Cardiac septum (tissue), 1 donor: Measurements from ENCODE around the gene FAM83G. TPM values are rescaled to one million over a fixed set of nuclear protein-coding genes. Genes with fewer than 3 reads are reported as not detected.

Experiments used
- DNase-seq: peaks from one replicate; pipeline ENCODE4 v3.0.0-alpha.2; 2020; ENCODE audit warnings: low spot score
- intact Hi-C: fragments of 100-400 bp; cut with DNase I; formaldehyde crosslinking; loops from one replicate; pipeline ENCODE4 v1.14.0; 2022
- total RNA-seq: library from RNA; stranded (reverse); fragmentation: NEBNext Ultra II Directional; extraction: Animal tissue kit (Norgen Biotek cat#: 25700); gene quantifications from one replicate; pipeline ENCODE4 v1.2.1, GENCODE V29; 2021
- donor health status: DM: no; HTN: no; CAD: no.

The FAM83G gene
- total RNA-seq, 1 donor from 2014 or later: 2.5 TPM

DNA sequence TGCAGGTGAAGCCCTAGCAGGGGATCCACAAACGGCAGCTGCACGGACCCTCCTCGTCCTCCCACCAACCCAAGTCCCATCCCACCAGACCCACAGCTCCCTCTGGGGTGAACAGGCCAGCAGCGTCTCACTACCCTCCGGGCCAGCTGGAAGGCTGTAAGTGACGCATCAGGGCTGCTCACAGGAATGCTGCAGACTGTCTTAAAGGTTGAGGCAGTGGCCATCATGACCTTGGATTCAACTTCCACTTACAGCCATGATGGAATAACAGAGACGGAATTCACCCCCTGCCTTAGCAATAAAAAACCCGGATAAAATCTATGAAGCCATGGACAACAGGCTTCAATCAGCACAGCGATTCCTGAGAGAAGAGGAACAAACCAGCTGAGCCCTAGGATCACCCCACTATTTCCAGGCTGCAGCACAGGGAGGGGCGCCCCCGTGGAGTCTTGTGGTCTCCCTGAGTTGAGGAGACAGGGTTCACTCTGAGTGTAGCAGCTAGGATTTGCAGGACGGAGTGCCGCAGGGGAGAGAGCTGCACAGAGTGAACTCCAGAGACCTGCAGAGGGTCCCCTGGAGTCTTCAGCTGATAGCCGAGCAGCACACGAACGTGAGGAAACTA lies 10.5 kb downstream of the FAM83G start:
- intact Hi-C loops: no loop called here
- DNase-seq: no peak

DNA sequence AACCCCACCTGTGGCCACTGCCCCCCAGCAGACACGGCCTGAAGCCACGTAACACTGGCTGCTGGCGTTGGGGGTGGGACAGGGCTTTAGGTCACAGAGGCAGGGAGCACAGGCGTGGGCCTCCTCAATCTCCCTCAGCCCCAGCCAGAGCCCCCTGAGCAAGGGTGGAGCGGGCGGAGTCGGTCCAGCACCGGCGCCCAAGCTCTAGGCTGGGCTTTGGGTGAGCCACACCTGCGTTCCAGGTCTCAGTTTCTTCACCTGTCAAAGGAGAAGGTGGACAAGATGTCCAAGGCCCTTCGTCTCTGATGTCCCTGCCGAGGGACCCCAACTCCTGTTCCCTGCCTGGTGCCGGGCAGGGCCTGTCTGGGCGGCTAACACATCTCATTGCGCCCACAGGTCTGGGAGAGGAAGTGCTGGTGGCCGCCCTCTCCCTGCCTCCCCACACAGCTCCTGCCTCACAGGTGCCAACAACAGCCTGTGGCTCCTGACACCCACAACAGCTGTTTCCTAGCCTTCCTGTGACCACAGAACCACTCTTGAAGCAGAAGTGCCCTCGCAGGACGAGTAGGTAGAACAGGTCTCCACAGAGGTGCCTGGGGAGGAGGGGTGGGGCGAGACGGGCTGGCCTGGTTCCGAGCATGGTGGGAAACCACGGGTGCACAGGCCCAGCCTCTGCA lies 12.0 kb downstream of the FAM83G start:
- intact Hi-C loops: no loop called here

DNA sequence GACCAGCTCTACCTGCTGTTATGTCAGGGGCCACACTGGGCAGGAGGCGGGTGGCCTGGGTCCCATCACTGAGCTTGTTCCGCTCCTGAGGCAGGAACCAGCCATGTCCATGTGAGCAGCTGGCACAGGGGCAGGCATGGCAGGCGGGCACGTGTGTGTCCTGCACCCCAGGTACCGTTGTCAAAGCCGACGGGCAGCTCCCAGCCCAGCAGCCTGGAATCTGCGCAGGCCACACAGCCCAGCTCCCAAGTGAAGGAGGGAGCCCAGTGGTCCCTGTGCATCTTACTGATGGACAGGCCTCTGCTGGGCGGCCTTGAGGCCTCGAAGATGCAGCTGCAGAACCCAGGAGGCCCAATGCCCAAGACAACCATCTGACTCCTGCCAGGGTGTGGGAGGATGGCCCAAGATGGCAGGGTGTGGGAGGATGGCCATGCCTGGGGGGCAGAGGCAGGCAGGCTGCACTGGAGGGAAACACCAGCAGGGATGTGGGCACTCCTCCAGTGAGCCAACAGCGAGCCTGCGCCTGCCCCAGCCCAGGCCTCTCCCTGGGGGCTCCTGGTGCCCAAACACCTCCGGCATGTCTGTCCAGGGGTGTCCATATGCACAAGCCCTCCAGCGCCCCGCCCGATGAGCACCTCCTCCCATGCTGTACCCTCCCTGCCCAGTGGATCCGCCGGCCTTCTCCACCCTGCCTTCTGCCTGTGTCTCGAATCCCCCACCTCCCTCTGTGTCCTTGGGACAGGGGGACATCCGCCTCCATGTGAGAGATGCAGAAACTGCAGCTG lies 12.8 kb downstream of the FAM83G start:
- no peak for DNase-seq
- intact Hi-C loops: no loop called here

More for the DNA sequence above, 12.0 kb downstream of the FAM83G start:
- no peak for DNase-seq

GRCh38 chr17:18990331-18990730 lies 14.2 kb downstream of the FAM83G start:
- DNase-seq: no peak
- intact Hi-C loops: no loop called here

DNA sequence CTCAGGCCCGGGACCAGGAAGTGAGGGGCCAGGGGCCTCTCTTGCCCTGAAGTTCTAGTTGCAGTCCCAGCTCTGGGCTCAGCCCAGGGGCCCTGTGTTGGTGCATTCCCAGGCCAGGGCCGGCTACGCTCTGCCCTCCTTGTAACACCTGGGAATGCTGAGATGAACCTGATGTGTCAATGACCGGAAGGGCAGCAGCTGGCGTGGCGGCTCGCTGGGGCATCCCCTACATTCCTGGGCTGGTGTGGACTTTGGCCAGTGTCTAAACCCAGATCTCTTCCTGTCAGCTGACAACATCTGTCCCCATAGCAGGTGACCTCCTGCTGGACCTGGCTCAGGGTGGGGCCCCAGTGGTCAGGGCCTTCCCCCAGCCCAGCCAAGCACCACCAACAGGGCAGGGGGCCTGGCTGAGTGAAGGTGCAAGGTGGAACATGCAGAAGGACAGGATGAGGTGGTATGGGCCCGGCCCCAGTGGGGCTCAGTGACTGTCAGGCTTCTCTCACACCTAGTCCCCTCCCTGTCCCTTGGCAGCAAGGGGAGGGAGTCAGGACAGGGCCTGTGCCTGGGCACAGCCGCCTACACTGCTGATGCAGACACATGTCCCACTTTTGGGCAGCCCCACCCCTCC lies 15.9 kb downstream of the FAM83G start:
- no peak for DNase-seq
- intact Hi-C loops: no loop called here

- intact Hi-C loops: no loop called here
- no peak for DNase-seq
Measured at GRCh38 chr17:18987862-18988545, 16.6 kb downstream of the FAM83G start.

DNA sequence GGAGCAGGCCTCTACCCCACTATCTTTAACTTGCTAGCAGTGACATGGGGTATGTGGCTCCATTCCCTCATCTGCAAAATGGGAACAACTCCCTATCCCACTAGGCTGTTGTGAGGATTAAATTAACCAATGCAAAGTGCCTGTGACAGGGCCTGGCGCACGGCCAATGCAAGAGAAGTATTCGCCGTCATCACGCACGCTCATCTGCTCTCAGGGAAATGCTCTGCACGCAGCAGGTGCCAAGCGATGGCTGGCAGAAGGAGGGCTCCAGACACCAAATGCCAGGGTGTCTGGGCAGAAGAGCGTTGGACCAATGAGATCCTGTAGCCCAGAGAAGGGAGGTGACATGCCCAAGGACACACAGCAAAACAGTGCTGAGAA lies 17.3 kb downstream of the FAM83G start:
- DNase-seq: no peak
- intact Hi-C loops: no loop called here

DNA sequence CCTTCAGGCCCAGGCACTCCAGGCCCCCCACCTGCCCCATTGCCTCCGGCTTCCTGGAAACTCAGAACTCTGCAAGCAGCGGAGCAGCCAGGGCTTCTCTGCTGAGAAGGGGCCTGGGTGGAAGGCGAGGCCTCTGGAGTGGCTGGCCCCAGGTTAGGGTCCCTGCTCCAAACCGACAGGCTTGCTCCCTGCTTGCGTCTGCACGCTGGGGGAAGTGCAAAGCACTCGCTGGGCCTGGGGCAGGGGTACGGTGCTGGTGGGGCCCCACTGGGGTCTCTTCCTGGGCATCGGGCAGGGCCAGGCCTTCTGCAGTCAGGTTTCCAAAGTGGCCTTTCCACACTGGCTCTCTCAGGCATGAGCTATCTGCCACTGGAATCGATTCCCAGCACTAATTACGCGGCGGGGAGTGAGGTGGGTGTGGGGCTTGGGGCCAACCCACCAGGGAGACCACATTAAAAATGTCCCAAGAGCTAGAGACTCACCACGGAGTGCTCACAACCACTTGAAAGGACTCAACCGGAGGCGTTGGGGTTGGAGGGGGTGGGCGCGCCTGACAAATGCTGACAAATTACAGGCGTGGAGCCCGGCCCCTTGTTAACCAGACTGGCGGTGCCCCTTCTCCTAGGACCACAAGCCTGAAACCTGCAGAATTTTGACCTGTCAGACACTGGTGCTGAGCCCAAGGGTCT lies 17.9 kb downstream of the FAM83G start:
- DNase-seq: no peak
- intact Hi-C loops: no loop called here

- intact Hi-C loops: loop anchor here (2.0 kb wide), 1 partner anchor 23 kb away; no protein-coding TSS in a partner anchor
- DNase-seq: no peak
Measured at GRCh38 chr17:18985475-18985874, 19.1 kb downstream of the FAM83G start.

DNA sequence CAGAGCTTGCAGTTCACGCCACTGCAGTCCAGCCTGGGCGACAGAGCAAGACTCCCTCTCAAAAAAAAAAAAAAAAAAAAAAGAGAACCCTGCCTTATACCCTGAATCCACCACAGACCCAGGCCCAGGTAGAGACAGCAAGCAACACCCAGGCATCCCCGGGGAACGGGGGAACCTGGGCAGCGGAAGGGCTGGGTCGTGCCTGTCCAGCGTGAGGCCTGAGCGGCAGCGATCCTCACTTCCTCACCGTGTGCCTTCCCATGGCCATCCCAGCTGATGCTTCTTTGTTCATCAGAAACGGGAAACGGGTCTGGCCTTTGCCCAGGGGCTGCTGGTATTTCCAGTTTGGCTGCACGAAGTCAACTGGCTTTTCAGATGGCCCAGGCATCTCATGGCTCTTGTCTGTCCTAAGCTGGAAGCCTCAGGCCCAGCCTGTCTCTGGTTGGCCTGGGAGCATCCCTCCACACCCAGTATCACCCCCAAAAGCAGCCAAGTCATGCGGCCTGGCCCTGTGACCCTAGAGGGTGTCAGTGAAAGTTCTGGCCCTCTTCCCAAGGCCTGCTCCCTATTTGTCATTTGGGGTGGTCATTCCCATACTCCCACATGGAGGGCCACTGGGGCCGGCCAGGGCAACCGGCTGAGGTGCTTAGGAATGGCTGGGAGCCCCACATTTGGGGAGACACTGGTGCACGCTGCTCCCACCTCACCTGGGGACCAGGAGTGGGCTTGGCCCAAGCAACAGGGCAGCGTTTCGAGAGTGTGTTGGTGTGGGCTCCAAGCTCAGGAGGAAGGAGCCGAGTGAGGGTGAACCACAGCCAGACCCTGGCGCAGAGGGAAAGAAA lies 20.1 kb downstream of the FAM83G start:
- intact Hi-C loops: loop anchor here (2.0 kb wide), 1 partner anchor 22 kb away; no protein-coding TSS in a partner anchor
- DNase-seq: no peak

- intact Hi-C loops: no loop called here
- no peak for DNase-seq
Measured at GRCh38 chr17:18981642-18982424, 22.7 kb downstream of the FAM83G start.

DNA sequence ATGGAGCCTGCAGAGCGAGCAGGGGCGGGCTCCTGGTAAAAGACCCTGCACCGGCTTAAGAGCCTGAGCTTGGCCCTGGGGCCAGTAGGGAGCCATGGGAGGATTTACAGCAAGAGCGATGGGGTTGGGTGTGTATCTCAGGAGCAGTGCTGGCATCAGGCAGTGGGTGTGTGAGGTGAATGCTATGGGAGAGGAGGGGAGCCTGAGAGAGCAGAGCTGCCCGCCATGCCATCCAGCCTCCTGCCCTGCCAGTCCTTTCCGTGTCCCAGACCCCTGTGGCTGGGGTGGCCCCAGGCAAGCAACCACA lies 23.3 kb downstream of the FAM83G start:
- intact Hi-C loops: no loop called here
- no peak for DNase-seq

- no peak for DNase-seq
- intact Hi-C loops: no loop called here
Measured at GRCh38 chr17:18980682-18981334, 23.8 kb downstream of the FAM83G start.

GRCh38 chr17:18978655-18979054 lies 25.9 kb downstream of the FAM83G start:
- no peak for DNase-seq
- intact Hi-C loops: no loop called here

DNA sequence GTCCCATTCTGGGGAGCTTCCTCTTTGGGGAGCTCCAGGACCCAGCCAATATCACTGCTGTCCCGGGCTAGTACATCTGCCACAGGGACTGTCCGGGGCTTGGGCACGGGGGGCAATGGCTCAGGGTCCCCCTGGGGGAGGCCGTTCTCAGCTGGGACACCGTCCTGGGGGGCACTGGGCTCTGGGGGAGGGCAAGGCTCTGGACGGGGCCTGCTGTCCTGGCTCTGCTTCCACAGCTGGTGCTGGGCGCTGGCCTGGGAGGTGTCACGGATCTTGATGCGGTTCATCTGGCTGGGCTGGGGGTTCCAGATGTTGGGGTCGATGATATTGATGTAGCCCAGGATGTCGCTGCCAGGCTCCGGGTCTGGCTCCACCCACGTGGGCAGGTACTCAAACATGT lies 26.5 kb downstream of the FAM83G start:
- intact Hi-C loops: no loop called here
- DNase-seq: no peak

DNA sequence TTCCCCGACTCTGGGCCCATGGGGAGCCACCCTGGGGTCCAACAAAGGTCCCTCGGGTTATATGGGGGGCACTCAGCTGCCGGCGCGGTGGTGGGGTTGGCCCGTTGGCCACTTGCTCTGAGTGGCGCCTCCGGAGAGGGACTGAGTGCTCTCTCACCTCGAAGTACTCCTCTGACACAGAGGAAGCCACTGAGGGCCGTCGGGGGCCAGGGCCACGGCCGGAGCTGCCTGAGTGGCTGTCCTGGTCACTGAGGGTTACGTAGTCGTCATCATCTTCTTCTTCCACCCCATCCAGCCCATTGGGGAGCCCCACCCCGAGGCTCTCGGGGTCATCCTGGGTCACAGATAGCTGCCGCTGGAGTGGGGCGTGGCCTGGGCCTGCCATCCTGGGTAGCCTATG lies 26.9 kb downstream of the FAM83G start:
- no peak for DNase-seq
- intact Hi-C loops: no loop called here

- intact Hi-C loops: no loop called here
- DNase-seq: no peak
Measured at GRCh38 chr17:18977021-18977420, 27.5 kb downstream of the FAM83G start.
